ENCODE data around the gene CADM2. TPM values are rescaled to one million over a fixed set of nuclear protein-coding genes. Genes with fewer than 3 reads are reported as not detected.

Gene CADM2
- total RNA-seq, 2 experiments from 2014 or later: not detected

GRCh38 chr3:85709346-85709892 is 750.6 kb downstream of the CADM2 start:
- no peak for DNase-seq
- no peaks in the 10 kb centered on the region for H3K36me3 Mint-ChIP-seq (ENCODE audit: low read depth)
- ChIA-PET CTCF (no interaction called here), POLR2A (no interaction called here)
- H3K9me3 Mint-ChIP-seq: peaks cover 4% of the 10 kb centered on the region
- H3K4me1 Mint-ChIP-seq: no peaks in the 10 kb centered on the region
- no peak overlapping the region for H3K4me3 Mint-ChIP-seq
- no peak overlapping the region for H3K27ac Mint-ChIP-seq
- no peaks in the 10 kb centered on the region for H3K27me3 Mint-ChIP-seq

- Mint-ChIP-seq H3K36me3 (ENCODE audit: low read depth) (no peaks in the 10 kb centered on the region), H3K27ac (no peak overlapping the region), H3K4me3 (no peak overlapping the region), H3K4me1 (no peaks in the 10 kb centered on the region), H3K27me3 (no peaks in the 10 kb centered on the region), H3K9me3 (peaks cover 6% of the 10 kb centered on the region)
- ChIA-PET POLR2A (no interaction called here), CTCF (no interaction called here)
- DNase-seq: no peak
These were observed 751.7 kb downstream of the CADM2 start for GRCh38 chr3:85710490-85710889.

- ChIA-PET POLR2A (no interaction called here), CTCF (interaction anchor here (1.4 kb wide), 1 partner anchor 11 kb away, joined by 3 read pairs; no protein-coding TSS in a partner anchor)
These were observed 762.8 kb downstream of the CADM2 start for GRCh38 chr3:85721409-85722145.

GRCh38 chr3:85725809-85726208 is 767.0 kb downstream of the CADM2 start:
- Mint-ChIP-seq H3K4me3 (no peak overlapping the region), H3K36me3 (ENCODE audit: low read depth) (no peaks in the 10 kb centered on the region), H3K9me3 (no peaks in the 10 kb centered on the region), H3K4me1 (no peaks in the 10 kb centered on the region), H3K27me3 (no peaks in the 10 kb centered on the region), H3K27ac (no peak overlapping the region)
- no peak for DNase-seq
- POLR2A ChIA-PET: no interaction called here
- CTCF ChIA-PET: no interaction called here

More at GRCh38 chr3:85721409-85722145, 762.8 kb downstream of the CADM2 start:
- Mint-ChIP-seq H3K4me3 (no peak overlapping the region), H3K36me3 (ENCODE audit: low read depth) (no peaks in the 10 kb centered on the region), H3K4me1 (no peaks in the 10 kb centered on the region), H3K27ac (no peak overlapping the region), H3K9me3 (no peaks in the 10 kb centered on the region), H3K27me3 (no peaks in the 10 kb centered on the region)
- no peak for DNase-seq

GRCh38 chr3:85726241-85726640 is 767.5 kb downstream of the CADM2 start:
- H3K4me3 Mint-ChIP-seq: no peak overlapping the region
- no peaks in the 10 kb centered on the region for H3K36me3 Mint-ChIP-seq (ENCODE audit: low read depth)
- DNase-seq: no peak
- CTCF ChIA-PET: no interaction called here
- POLR2A ChIA-PET: no interaction called here
- no peaks in the 10 kb centered on the region for H3K9me3 Mint-ChIP-seq
- no peak overlapping the region for H3K27ac Mint-ChIP-seq
- no peaks in the 10 kb centered on the region for H3K27me3 Mint-ChIP-seq
- H3K4me1 Mint-ChIP-seq: no peaks in the 10 kb centered on the region

- Mint-ChIP-seq H3K27ac (no peak overlapping the region), H3K9me3 (peaks cover 4% of the 10 kb centered on the region), H3K4me3 (no peak overlapping the region), H3K36me3 (ENCODE audit: low read depth) (no peaks in the 10 kb centered on the region), H3K4me1 (no peaks in the 10 kb centered on the region), H3K27me3 (no peaks in the 10 kb centered on the region)
- ChIA-PET CTCF (no interaction called here), POLR2A (no interaction called here)
- DNase-seq: no peak
These were observed 779.1 kb downstream of the CADM2 start for GRCh38 chr3:85737846-85738245.

- CTCF ChIA-PET: no interaction called here
- peaks cover 4% of the 10 kb centered on the region for H3K9me3 Mint-ChIP-seq
These were observed 781.8 kb downstream of the CADM2 start for GRCh38 chr3:85740561-85740960.

GRCh38 chr3:85758442-85758841 is 799.7 kb downstream of the CADM2 start:
- Mint-ChIP-seq H3K4me3 (no peak overlapping the region), H3K27ac (no peak overlapping the region), H3K4me1 (no peaks in the 10 kb centered on the region), H3K9me3 (no peaks in the 10 kb centered on the region), H3K36me3 (ENCODE audit: low read depth) (no peaks in the 10 kb centered on the region), H3K27me3 (no peaks in the 10 kb centered on the region)
- CTCF ChIA-PET: no interaction called here
- POLR2A ChIA-PET: no interaction called here
- no peak for DNase-seq

More at GRCh38 chr3:85740561-85740960, 781.8 kb downstream of the CADM2 start:
- H3K36me3 Mint-ChIP-seq (ENCODE audit: low read depth): no peaks in the 10 kb centered on the region
- no peak for DNase-seq
- H3K27me3 Mint-ChIP-seq: no peaks in the 10 kb centered on the region
- H3K4me3 Mint-ChIP-seq: no peak overlapping the region
- POLR2A ChIA-PET: no interaction called here
- H3K27ac Mint-ChIP-seq: no peak overlapping the region
- no peaks in the 10 kb centered on the region for H3K4me1 Mint-ChIP-seq

GRCh38 chr3:85760342-85760741 is 801.6 kb downstream of the CADM2 start:
- H3K27ac Mint-ChIP-seq: no peak overlapping the region
- ChIA-PET CTCF (no interaction called here), POLR2A (no interaction called here)
- no peaks in the 10 kb centered on the region for H3K27me3 Mint-ChIP-seq
- H3K9me3 Mint-ChIP-seq: no peaks in the 10 kb centered on the region
- no peak overlapping the region for H3K4me3 Mint-ChIP-seq
- DNase-seq: no peak
- no peaks in the 10 kb centered on the region for H3K4me1 Mint-ChIP-seq
- no peaks in the 10 kb centered on the region for H3K36me3 Mint-ChIP-seq (ENCODE audit: low read depth)

- H3K36me3 Mint-ChIP-seq (ENCODE audit: low read depth): no peaks in the 10 kb centered on the region
- ChIA-PET CTCF (no interaction called here), POLR2A (no interaction called here)
- no peaks in the 10 kb centered on the region for H3K4me1 Mint-ChIP-seq
- no peak overlapping the region for H3K27ac Mint-ChIP-seq
- no peak overlapping the region for H3K4me3 Mint-ChIP-seq
- no peaks in the 10 kb centered on the region for H3K27me3 Mint-ChIP-seq
- DNase-seq: no peak
- H3K9me3 Mint-ChIP-seq: peaks cover 5% of the 10 kb centered on the region
These were observed 822.0 kb downstream of the CADM2 start for GRCh38 chr3:85780806-85781205.

GRCh38 chr3:85781806-85782205 is 823.0 kb downstream of the CADM2 start:
- H3K27me3 Mint-ChIP-seq: no peaks in the 10 kb centered on the region
- no peak overlapping the region for H3K4me3 Mint-ChIP-seq

GRCh38 chr3:85783291-85783690 is 824.5 kb downstream of the CADM2 start:
- CTCF ChIA-PET: no interaction called here

More at GRCh38 chr3:85781806-85782205, 823.0 kb downstream of the CADM2 start:
- CTCF ChIA-PET: no interaction called here
- H3K4me1 Mint-ChIP-seq: no peaks in the 10 kb centered on the region
- POLR2A ChIA-PET: no interaction called here
- H3K36me3 Mint-ChIP-seq (ENCODE audit: low read depth): no peaks in the 10 kb centered on the region
- peaks cover 5% of the 10 kb centered on the region for H3K9me3 Mint-ChIP-seq
- DNase-seq: no peak
- H3K27ac Mint-ChIP-seq: no peak overlapping the region

GRCh38 chr3:85785766-85786165 is 827.0 kb downstream of the CADM2 start:
- Mint-ChIP-seq H3K27me3 (no peaks in the 10 kb centered on the region), H3K4me3 (no peak overlapping the region), H3K36me3 (ENCODE audit: low read depth) (no peaks in the 10 kb centered on the region), H3K9me3 (peaks cover 1% of the 10 kb centered on the region), H3K27ac (no peak overlapping the region), H3K4me1 (no peaks in the 10 kb centered on the region)
- no peak for DNase-seq
- CTCF ChIA-PET: no interaction called here
- POLR2A ChIA-PET: no interaction called here

More at GRCh38 chr3:85783291-85783690, 824.5 kb downstream of the CADM2 start:
- no peak for DNase-seq
- H3K27me3 Mint-ChIP-seq: no peaks in the 10 kb centered on the region
- no peaks in the 10 kb centered on the region for H3K4me1 Mint-ChIP-seq
- POLR2A ChIA-PET: no interaction called here
- no peak overlapping the region for H3K4me3 Mint-ChIP-seq
- H3K27ac Mint-ChIP-seq: no peak overlapping the region
- no peaks in the 10 kb centered on the region for H3K36me3 Mint-ChIP-seq (ENCODE audit: low read depth)
- H3K9me3 Mint-ChIP-seq: peaks cover 5% of the 10 kb centered on the region

- Mint-ChIP-seq H3K9me3 (peaks cover 7% of the 10 kb centered on the region), H3K4me3 (no peak overlapping the region), H3K4me1 (no peaks in the 10 kb centered on the region), H3K36me3 (ENCODE audit: low read depth) (no peaks in the 10 kb centered on the region), H3K27me3 (no peaks in the 10 kb centered on the region), H3K27ac (no peak overlapping the region)
- CTCF ChIA-PET: no interaction called here
- no peak for DNase-seq
- POLR2A ChIA-PET: no interaction called here
These were observed 831.7 kb downstream of the CADM2 start for GRCh38 chr3:85790445-85791030.

Measured in activated CD4-positive, alpha-beta T cell treated with anti-CD3 and anti-CD28 coated beads, Interleukin-2, amount 10 ng/mL, durations not matched to agents 7 days and 5 days (primary cell).